ENCODE data around the gene C11orf98.
"Not testable (repeated sequence)": the region's sequence is repeated elsewhere in the genome, so short reads cannot be mapped to it uniquely, and the experiment has no call there.

Gene C11orf98

GRCh38 chr11:62680825-62681240 is 15.8 kb upstream of the C11orf98 start:
- DNase-seq: peak; percentile 6

GRCh38 chr11:62678770-62679696 is 14.0 kb upstream of the C11orf98 start, which contains the start of gene UBXN1:
UBXN1 (minus strand) TSS chr11:62679073; CDS start chr11:62678923, 150 bp downstream.
- DNase-seq: peak; percentile 84

- DNase-seq: no peak
Measured at GRCh38 chr11:62678433-62678769, 13.4 kb upstream of the C11orf98 start.

- DNase-seq: no peak
Measured at GRCh38 chr11:62677714-62678113, 12.7 kb upstream of the C11orf98 start.

GRCh38 chr11:62677156-62677555 is 12.1 kb upstream of the C11orf98 start:
- no peak for DNase-seq

- DNase-seq: no peak
Measured at GRCh38 chr11:62676698-62677097, 11.7 kb upstream of the C11orf98 start.

- DNase-seq: not testable (repeated sequence)
Measured at GRCh38 chr11:62675415-62675814, 10.4 kb upstream of the C11orf98 start.

- DNase-seq: no peak
Measured at GRCh38 chr11:62673196-62673525, 8.2 kb upstream of the C11orf98 start.

- peak; percentile 95 for DNase-seq
Measured at GRCh38 chr11:62671608-62672389, 6.8 kb upstream of the C11orf98 start, which contains the start of the genes LBHD1 and UQCC3. LBHD1 (minus strand) TSS chr11:62672267; CDS start chr11:62670031, 2,236 bp downstream. UQCC3 (plus strand) TSS chr11:62671673; CDS start chr11:62671746, 73 bp downstream.

GRCh38 chr11:62671236-62671607 is 6.2 kb upstream of the C11orf98 start:
- no peak for DNase-seq

- DNase-seq: no peak
Measured at GRCh38 chr11:62669420-62670161, 4.6 kb upstream of the C11orf98 start.

GRCh38 chr11:62667460-62667859 is 2.5 kb upstream of the C11orf98 start:
- DNase-seq: no peak

- no peak for DNase-seq
Measured at GRCh38 chr11:62666259-62666926, 1.4 kb upstream of the C11orf98 start.

GRCh38 chr11:62665599-62666258 is 719 bp upstream of the C11orf98 start:
- DNase-seq: no peak

GRCh38 chr11:62664405-62665074 is 470 bp downstream of the C11orf98 start:
- DNase-seq: peak; percentile 73

GRCh38 chr11:62656796-62657429 is 8.1 kb downstream of the C11orf98 start:
- DNase-seq: no peak

GRCh38 chr11:62654297-62654696 is 10.7 kb downstream of the C11orf98 start:
- no peak for DNase-seq

GRCh38 chr11:62652161-62653006 is 12.6 kb downstream of the C11orf98 start:
- no peak for DNase-seq

GRCh38 chr11:62650283-62650682 is 14.7 kb downstream of the C11orf98 start:
- not testable (repeated sequence) for DNase-seq

- no peak for DNase-seq
Measured at GRCh38 chr11:62649486-62649885, 15.5 kb downstream of the C11orf98 start.
